HG03159 (cell line): ENCODE measurements around the gene IL37.

Source experiments
- ATAC-seq: cut with Tn5 transposase; IDR thresholded peaks from one replicate; pipeline ENCODE4 v1.9.1; 2021; ENCODE audit warnings: mild to moderate bottlenecking, moderate library complexity; ENCODE audit not compliant: unreplicated experiment

IL37 gene

DNA sequence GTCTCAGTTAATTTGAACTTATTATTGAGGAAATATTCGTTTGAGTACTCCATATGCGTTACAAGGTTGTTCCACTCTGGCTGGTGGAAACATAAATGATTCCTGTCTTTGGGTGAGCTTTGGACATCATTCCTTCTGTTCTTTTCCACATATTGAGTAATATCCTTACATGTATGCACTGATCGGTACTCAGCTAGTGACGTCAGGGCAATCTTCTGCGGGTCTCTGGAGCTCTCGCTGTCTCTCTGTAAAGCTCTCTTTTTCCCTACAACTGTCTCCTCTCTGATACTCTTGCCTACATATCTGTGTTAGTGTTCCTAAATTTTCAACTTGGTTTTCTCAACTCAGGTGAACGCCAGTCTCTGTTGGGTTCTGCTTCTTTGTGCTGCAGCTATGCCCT, 43.4 kb downstream of the IL37 start:
- ATAC-seq, result no peak

DNA sequence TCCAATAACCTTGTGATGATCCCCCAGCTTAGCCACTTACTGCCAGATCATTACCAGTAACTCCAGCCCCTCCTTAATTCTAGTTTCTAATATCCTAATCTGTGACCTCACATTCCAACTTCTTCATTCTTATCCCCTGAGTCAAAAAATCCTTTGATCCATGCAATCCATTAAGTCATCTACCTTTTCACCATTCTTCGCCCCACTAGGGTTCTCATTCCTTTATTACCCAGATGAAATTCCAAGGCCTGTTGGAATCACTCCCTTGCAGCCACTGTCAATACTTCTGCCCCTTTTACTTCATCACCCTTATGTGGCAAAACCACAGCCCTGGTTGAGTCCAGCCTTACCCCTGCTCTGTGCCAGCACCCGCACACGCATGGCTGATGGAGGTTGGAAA, 46.5 kb downstream of the IL37 start:
- ATAC-seq, result no peak

DNA sequence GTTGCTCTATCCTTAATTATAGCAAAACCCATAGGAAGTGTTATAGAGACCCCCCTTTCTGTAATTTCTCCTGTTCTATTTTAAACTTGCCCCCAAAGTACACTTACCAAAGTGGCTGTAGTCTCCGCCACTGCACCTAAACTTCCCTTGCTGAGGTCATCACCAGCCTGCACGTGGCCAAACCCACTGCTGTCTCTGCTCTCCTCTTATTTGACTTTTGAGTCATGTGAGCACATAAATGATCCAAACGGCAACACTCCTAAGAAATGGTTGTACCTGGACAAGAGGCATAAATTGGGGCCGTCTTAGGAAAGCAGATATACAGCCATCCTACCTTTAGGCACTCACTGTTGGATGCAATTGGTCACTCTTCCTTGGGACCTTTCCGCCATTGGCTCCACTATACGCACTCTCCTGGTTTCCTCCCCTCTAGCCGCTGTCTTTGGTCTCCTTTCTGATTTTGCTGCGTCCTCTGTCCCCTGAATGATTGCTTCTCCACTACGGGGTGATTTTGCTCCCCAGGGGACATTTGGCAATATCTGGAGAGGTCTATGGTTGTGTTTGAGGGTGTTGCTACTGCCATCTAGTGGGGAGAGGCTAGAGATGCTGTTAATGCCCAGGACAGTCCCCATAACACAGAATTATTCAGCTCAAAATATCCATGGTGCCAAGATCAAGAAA, 47.6 kb downstream of the IL37 start:
- no peak for ATAC-seq

DNA sequence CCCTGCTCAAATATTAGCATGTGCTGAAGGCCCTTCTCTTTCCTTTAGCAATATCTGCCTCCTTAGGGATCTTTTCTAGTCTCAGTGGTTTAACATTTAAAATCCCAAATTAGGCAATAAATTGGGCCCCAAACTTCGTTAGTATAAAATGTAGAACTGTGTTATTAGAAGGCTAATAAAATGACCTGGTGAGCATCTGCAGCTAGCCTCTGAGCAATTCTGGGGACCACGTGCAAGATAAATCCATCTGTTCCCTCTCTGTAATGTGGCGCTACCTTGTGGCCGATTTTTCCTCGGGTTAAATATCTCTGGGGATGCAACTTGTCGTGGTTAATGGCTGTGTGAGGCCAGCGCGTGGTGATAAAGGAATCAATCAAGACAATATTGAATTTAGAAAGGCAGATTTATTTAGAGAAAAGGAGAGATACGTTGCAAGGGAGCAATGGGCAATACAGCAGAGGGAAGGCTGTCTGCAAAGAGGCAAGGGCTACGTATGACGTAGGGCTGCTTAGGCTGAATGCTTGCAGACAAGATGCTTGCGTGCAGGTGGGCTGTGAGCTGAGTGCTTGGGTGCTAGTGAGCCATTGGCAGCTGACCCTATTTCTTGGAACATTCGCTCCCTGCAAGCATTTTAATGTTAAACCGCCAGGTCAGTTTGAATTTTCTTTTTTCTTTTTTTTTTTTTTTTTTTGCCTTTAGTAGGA, 48.3 kb downstream of the IL37 start:
- ATAC-seq, result no peak

DNA sequence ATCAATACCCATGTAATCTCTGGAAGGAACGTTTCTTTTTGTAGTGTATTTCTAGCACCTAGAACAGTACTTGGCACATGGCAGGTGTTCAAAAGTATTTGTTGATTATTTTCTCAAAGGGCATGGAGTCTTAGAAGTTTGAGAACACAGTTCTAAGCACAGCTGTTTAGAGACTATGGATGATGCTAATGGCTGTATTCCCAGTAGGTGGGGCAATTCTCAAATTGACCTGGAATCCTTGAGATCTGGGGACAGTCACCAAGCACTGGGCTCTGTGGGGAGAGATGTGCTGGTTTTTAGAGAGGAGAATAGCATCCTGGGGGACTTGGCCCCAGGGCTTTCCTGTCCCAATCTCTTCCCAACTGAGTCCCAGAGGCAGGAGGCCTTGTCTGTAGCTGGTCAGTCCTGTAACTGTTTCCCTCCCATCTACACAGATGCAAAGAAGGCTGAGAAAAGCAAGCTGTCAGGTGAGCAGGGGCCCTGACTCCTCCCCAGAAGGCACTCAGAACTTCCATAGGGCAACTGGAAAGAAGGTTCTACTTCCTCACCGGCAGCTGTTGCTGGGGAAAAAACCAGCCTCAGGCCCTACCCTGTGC, 49.4 kb downstream of the IL37 start:
- no peak for ATAC-seq

DNA sequence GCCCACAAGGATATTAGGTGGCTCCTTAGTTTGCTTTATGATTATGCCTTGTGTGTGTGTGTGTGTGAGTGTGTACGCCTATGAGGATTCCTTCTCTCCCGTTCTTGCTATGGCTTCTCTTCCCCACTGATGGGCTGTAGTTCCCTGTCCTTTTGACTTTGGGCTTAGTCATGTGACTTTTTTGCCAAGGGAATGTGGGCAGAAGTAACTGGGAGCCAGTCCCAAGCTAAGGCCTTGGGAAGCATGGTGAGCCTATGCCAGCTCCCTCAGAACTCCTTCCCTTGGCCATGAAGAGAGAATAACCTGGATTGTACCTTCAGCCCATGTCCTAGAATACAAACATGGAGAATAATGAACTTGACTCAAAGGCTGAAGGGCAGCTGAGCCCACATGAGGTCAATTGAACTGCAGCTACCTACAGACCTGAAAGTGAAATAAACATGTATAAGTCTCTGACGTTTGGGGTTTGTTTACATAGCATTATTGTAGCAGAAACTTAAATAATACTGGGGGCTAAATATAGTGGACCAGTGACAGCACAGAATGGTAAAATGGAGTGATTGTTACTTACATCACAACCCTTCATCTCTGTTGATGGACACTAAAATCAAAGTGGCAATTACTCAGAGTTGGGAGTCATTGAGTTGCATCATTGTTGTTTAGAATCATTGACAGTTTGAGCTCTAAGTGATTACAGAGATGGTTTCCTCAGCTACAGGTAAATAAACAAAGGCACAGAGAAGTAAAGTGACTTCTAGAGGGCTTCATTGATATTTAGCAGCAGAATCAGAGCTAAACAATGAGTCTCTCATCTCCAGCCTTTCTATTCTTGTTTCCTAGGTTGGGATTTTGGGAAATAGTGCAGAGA, 51.6 kb downstream of the IL37 start:
- ATAC-seq, result no peak

DNA sequence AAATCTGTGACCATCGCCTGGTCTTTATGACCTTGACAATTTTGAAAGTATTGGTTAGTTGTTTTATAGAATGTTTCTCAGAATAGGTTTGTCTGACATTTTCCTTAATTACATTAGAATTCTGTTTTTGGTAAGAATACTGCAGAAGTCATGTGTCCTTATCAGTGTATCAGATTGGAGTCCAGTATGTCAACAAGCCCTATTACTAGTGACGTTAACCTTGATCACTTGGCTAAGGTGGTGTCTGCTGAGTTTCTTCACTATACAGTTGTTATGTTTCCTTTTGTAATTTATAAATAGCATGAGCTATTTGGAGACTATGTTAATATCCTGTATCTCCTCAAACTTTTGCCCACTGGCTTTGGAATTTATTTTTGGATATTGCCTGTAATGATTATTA, 56.1 kb downstream of the IL37 start:
- ATAC-seq, result no peak
